Umbilical cord (tissue), 2 donors: ENCODE results near the gene OFD1. TPM values are rescaled to one million over a fixed set of nuclear protein-coding genes. Genes with fewer than 3 reads are reported as not detected.
"Not testable (repeated sequence)": the region's sequence is repeated elsewhere in the genome, so short reads cannot be mapped to it uniquely, and the experiment has no call there.

Experiments
- DNase-seq: peaks from one replicate; pipeline ENCODE4 v3.0.0-alpha.2; 2015; ENCODE audit warnings: low spot score
- total RNA-seq: library from RNA; depleted of rRNA; stranded (reverse); fragments of >200 nt; gene quantifications from one replicate; pipeline ENCODE4 v1.2.3, GENCODE V29; 2014; ENCODE audit warnings: low replicate concordance; ENCODE audit not compliant: insufficient read depth

The OFD1 gene
- total RNA-seq, 1 donor from 2014 or later = 8.4 TPM

- DNase-seq = no peak
Observed at GRCh38 chrX:13702111-13702789, 32.3 kb upstream of the OFD1 start.

GRCh38 chrX:13703135-13703534 is 31.4 kb upstream of the OFD1 start:
- no peak for DNase-seq

GRCh38 chrX:13703589-13703988 is 31.0 kb upstream of the OFD1 start:
- DNase-seq = no peak

- no peak for DNase-seq
Observed at GRCh38 chrX:13711141-13711540, 23.4 kb upstream of the OFD1 start.

GRCh38 chrX:13716455-13716854 is 18.1 kb upstream of the OFD1 start:
- no peak for DNase-seq

GRCh38 chrX:13716905-13717304 is 17.6 kb upstream of the OFD1 start:
- no peak for DNase-seq

GRCh38 chrX:13717700-13718472 is 16.7 kb upstream of the OFD1 start:
- peak; percentile 57 for DNase-seq

- no peak for DNase-seq
Observed at GRCh38 chrX:13719192-13719856, 15.2 kb upstream of the OFD1 start.

GRCh38 chrX:13721371-13721770 is 13.2 kb upstream of the OFD1 start:
- DNase-seq = no peak

- DNase-seq = peak; percentile 58
Observed at GRCh38 chrX:13721819-13722519, 12.6 kb upstream of the OFD1 start.

GRCh38 chrX:13724878-13725277 is 9.7 kb upstream of the OFD1 start:
- not testable (repeated sequence) for DNase-seq

- not testable (repeated sequence) for DNase-seq
Observed at GRCh38 chrX:13726583-13726982, 8.0 kb upstream of the OFD1 start.

- not testable (repeated sequence) for DNase-seq
Observed at GRCh38 chrX:13730523-13730922, 4.0 kb upstream of the OFD1 start.

GRCh38 chrX:13732246-13733067 is 2.1 kb upstream of the OFD1 start:
- DNase-seq = no peak

- DNase-seq = peak; percentile 3
Observed at GRCh38 chrX:13733506-13733905, 1.0 kb upstream of the OFD1 start.

GRCh38 chrX:13741695-13742094 is 7.1 kb downstream of the OFD1 start:
- no peak for DNase-seq

- no peak for DNase-seq
Observed at GRCh38 chrX:13742397-13743176, 8.0 kb downstream of the OFD1 start.

GRCh38 chrX:13747836-13748235 is 13.3 kb downstream of the OFD1 start:
- DNase-seq = peak; percentile 44

- no peak for DNase-seq
Observed at GRCh38 chrX:13748486-13748885, 13.9 kb downstream of the OFD1 start.

- peak; percentile 30 for DNase-seq
Observed at GRCh38 chrX:13750204-13750603, 15.7 kb downstream of the OFD1 start.
